Vagina (tissue), 2 donors: Measurements from ENCODE around the gene FGD4. TPM values are rescaled to one million over a fixed set of nuclear protein-coding genes. Genes with fewer than 3 reads are reported as not detected.
"Not testable (repeated sequence)": the region's sequence is repeated elsewhere in the genome, so short reads cannot be mapped to it uniquely, and the experiment has no call there.

Source experiments
- DNase-seq, 2 donors: peaks; one replicate each; pipeline ENCODE4 v3.0.0-alpha.2; 2017; ENCODE audit errors: extremely low spot score in 2 of 2
- H3K27ac ChIP-seq: fragments of 200-600 bp; sonication (generic); one replicate; pipeline ENCODE4 v1.5.1; 2019
- H3K27me3 ChIP-seq: fragments of 200-600 bp; sonication (generic); one replicate; pipeline ENCODE4 v1.5.1; 2019
- H3K36me3 ChIP-seq, 2 donors: fragments of 200-600 bp; sonication (generic); one replicate each; pipeline ENCODE4 v1.5.1; 2017 to 2019
- H3K4me1 ChIP-seq: fragments of 200-600 bp; sonication (generic); one replicate; pipeline ENCODE4 v1.5.1; 2019
- H3K4me3 ChIP-seq, 2 donors: fragments of 200-600 bp; sonication (generic); 1 replicate in 1 of 2; 2 replicates in 1 of 2; pipeline ENCODE4 v1.5.1; 2016 to 2019
- H3K9me3 ChIP-seq: fragments of 200-600 bp; sonication (generic); one replicate; pipeline ENCODE4 v1.5.1; 2019
- CTCF ChIP-seq, 3 experiments: fragments of 450-650 bp in 2 of 3; fragments of 200-600 bp in 1 of 3; sonication (generic) in 1 of 3; IDR thresholded peaks; one replicate each; pipeline ENCODE4 v1.5.1; 2017 to 2019; ENCODE audit warnings: antibody characterized with exemption in 3 of 3, mild to moderate bottlenecking in 2 of 3, moderate library complexity in 2 of 3
- POLR2A ChIP-seq, 2 donors: fragments of 450-650 bp; IDR thresholded peaks; one replicate each; pipeline ENCODE4 v1.6.1; 2017; ENCODE audit warnings: antibody characterized with exemption in 2 of 2, mild to moderate bottlenecking in 2 of 2, moderate library complexity in 2 of 2
- POLR2AphosphoS5 ChIP-seq, 2 donors: sonication (generic); formaldehyde crosslinking; IDR thresholded peaks; one replicate each; pipeline ENCODE4 v1.9.0; 2017; ENCODE audit warnings: antibody characterized with exemption in 2 of 2, mild to moderate bottlenecking in 2 of 2, low read depth in 1 of 2; ENCODE audit not compliant: insufficient read depth in 1 of 2
- intact Hi-C: fragments of 100-400 bp; cut with DNase I; formaldehyde crosslinking; loops from one replicate; pipeline ENCODE4 v1.15.1; 2023
- total RNA-seq: library from RNA; depleted of rRNA; stranded (reverse); fragments of >200 nt; gene quantifications from one replicate; pipeline ENCODE4 v1.2.3, GENCODE V29; 2016

Gene FGD4
- total RNA-seq, 1 donor from 2014 or later, result 38.3 TPM

GRCh38 chr12:32502693-32503502, 103.5 kb downstream of the FGD4 start:
- Histone ChIP-seq H3K4me3 (peak overlapping the region; percentile 30), H3K9me3 (no peaks in the 10 kb centered on the region), H3K36me3 (no peaks in the 10 kb centered on the region), H3K27me3 (no peaks in the 10 kb centered on the region), H3K4me1 (peaks cover 46% of the 10 kb centered on the region), H3K27ac (peak overlapping the region; percentile 21)
- TF ChIP-seq POLR2A (IDR thresholded peaks at IDR 0.05) (no peak), CTCF (IDR thresholded peaks at IDR 0.05) (no peak), POLR2AphosphoS5 (IDR thresholded peaks at IDR 0.05; ENCODE audit: insufficient read depth in 1 of 2, low read depth in 1 of 2) (peak in 1 of 2 donors; percentile 30)
- intact Hi-C loops, result no loop called here
- DNase-seq, result no peak

- Histone ChIP-seq H3K4me3 (no peak overlapping the region), H3K9me3 (no peaks in the 10 kb centered on the region), H3K27ac (no peak overlapping the region), H3K36me3 (no peaks in the 10 kb centered on the region), H3K4me1 (peaks cover 46% of the 10 kb centered on the region), H3K27me3 (no peaks in the 10 kb centered on the region)
- DNase-seq, result no peak
- intact Hi-C loops, result no loop called here
- TF ChIP-seq POLR2A (IDR thresholded peaks at IDR 0.05) (no peak), CTCF (IDR thresholded peaks at IDR 0.05) (no peak), POLR2AphosphoS5 (IDR thresholded peaks at IDR 0.05; ENCODE audit: insufficient read depth in 1 of 2, low read depth in 1 of 2) (no peak)
Observed at GRCh38 chr12:32503730-32504129, 104.4 kb downstream of the FGD4 start.

GRCh38 chr12:32504591-32504990, 105.2 kb downstream of the FGD4 start:
- Histone ChIP-seq H3K9me3 (no peaks in the 10 kb centered on the region), H3K27me3 (no peaks in the 10 kb centered on the region), H3K4me3 (no peak overlapping the region), H3K4me1 (peaks cover 46% of the 10 kb centered on the region), H3K27ac (no peak overlapping the region), H3K36me3 (no peaks in the 10 kb centered on the region)
- TF ChIP-seq POLR2A (IDR thresholded peaks at IDR 0.05) (no peak), POLR2AphosphoS5 (IDR thresholded peaks at IDR 0.05; ENCODE audit: insufficient read depth in 1 of 2, low read depth in 1 of 2) (no peak), CTCF (IDR thresholded peaks at IDR 0.05) (no peak)
- intact Hi-C loops, result no loop called here
- no peak for DNase-seq

- no peak for DNase-seq
- Histone ChIP-seq H3K9me3 (no peaks in the 10 kb centered on the region), H3K36me3 (no peaks in the 10 kb centered on the region), H3K27me3 (no peaks in the 10 kb centered on the region), H3K4me1 (peaks cover 46% of the 10 kb centered on the region), H3K4me3 (no peak overlapping the region), H3K27ac (no peak overlapping the region)
- intact Hi-C loops, result no loop called here
- TF ChIP-seq POLR2A (IDR thresholded peaks at IDR 0.05) (no peak), CTCF (IDR thresholded peaks at IDR 0.05) (no peak), POLR2AphosphoS5 (IDR thresholded peaks at IDR 0.05; ENCODE audit: insufficient read depth in 1 of 2, low read depth in 1 of 2) (no peak)
Observed at GRCh38 chr12:32505067-32505945, 105.9 kb downstream of the FGD4 start.

- H3K27me3 ChIP-seq, H3K9me3 ChIP-seq, DNase-seq, H3K36me3 ChIP-seq, intact Hi-C loops, H3K4me3 ChIP-seq, H3K27ac ChIP-seq: not testable (repeated sequence)
- H3K4me1 ChIP-seq, result peaks cover 30% of the 10 kb centered on the region
Observed at GRCh38 chr12:32507096-32507941, 108.0 kb downstream of the FGD4 start.
